Lung (tissue), 12 donors: ENCODE measurements around the gene NT5DC2. TPM values are rescaled to one million over a fixed set of nuclear protein-coding genes. Genes with fewer than 3 reads are reported as not detected.

Experiments used
- ATAC-seq: fragments of 200-7000 bp; cut with Tn5 transposase; one replicate; pipeline ENCODE4 v1.9.1; 2020; ENCODE audit warnings: moderate number of reproducible peaks; ENCODE audit not compliant: insufficient read depth, low FRiP score
- DNase-seq, 3 donors: peaks; one replicate each; pipeline ENCODE4 v3.0.0-alpha.2; 2013 to 2017
- H3K27ac ChIP-seq, 2 donors: one replicate each; pipeline ENCODE4 v1.5.1; 2013; ENCODE audit warnings: mild to moderate bottlenecking in 2 of 2, moderate library complexity in 2 of 2, control low read depth in 1 of 2, inconsistent platforms in 1 of 2, low read depth in 1 of 2, low read length in 1 of 2
- H3K27me3 ChIP-seq, 3 donors: one replicate each; pipeline ENCODE4 v1.5.1; 2013; ENCODE audit warnings: low read length in 2 of 3; ENCODE audit not compliant: control insufficient read depth in 3 of 3, insufficient read depth in 3 of 3
- H3K36me3 ChIP-seq, 4 donors: one replicate each; pipeline ENCODE4 v1.5.1; 2013; ENCODE audit warnings: low read length in 4 of 4, mild to moderate bottlenecking in 1 of 4, moderate library complexity in 1 of 4; ENCODE audit not compliant: control insufficient read depth in 4 of 4, insufficient read depth in 4 of 4
- H3K4me1 ChIP-seq, 5 donors: one replicate each; pipeline ENCODE4 v1.5.1; 2013; ENCODE audit warnings: low read length in 5 of 5, mild to moderate bottlenecking in 2 of 5, moderate library complexity in 1 of 5; ENCODE audit not compliant: control insufficient read depth in 5 of 5, insufficient read depth in 5 of 5
- H3K4me3 ChIP-seq: one replicate; pipeline ENCODE4 v1.5.1; 2013; ENCODE audit warnings: mild to moderate bottlenecking, control low read depth, moderate library complexity
- H3K9ac ChIP-seq, 2 donors: one replicate each; pipeline ENCODE4 v1.5.1; 2013; ENCODE audit warnings: low read length in 2 of 2, control low read depth in 1 of 2; ENCODE audit not compliant: insufficient read depth in 1 of 2
- H3K9me3 ChIP-seq, 4 donors: one replicate each; pipeline ENCODE4 v1.5.1; 2013; ENCODE audit warnings: low read length in 3 of 4, mild to moderate bottlenecking in 1 of 4, moderate library complexity in 1 of 4; ENCODE audit not compliant: control insufficient read depth in 4 of 4, insufficient read depth in 3 of 4
- WGBS, 2 donors: extraction: QIAGEN DNeasy Blood & Tissue Kit; methylation state at CpG; one replicate each; pipeline ENCODE4 v1.1.7; 2013; 5-methylcytosine and 5-hydroxymethylcytosine counted together
- polyA plus RNA-seq, 2 donors: library from polyadenylated mRNA; stranded (reverse); fragments of 200-250 nt; gene quantifications; one replicate each; pipeline ENCODE4 v1.2.1, GENCODE V29; 2013
- total RNA-seq, 2 donors: library from RNA; depleted of rRNA in 1 of 2; stranded (reverse); fragments of >200 nt in 1 of 2; gene quantifications; one replicate each; pipeline ENCODE4 v1.2.1, GENCODE V29; 2014 to 2021
- TF ChIP-seq, protein P1 (sequence below): IDR thresholded peaks from 2 replicates; pipeline ENCODE4 v1.5.1; 2012; ENCODE audit warnings: mild to moderate bottlenecking; ENCODE audit errors: control extremely low read depth, extremely low read depth
- donor health status: control.
- donor health status: control.
- donor health status: Bipolar disorder and iron deficiency.
- donor health status: healthy.
- donor health status: DM: yes; HTN: yes; CAD: no.

Gene NT5DC2
- total and polyA plus RNA-seq, 4 donors = 32.7 to 85.6 (median 51.2) TPM

DNA sequence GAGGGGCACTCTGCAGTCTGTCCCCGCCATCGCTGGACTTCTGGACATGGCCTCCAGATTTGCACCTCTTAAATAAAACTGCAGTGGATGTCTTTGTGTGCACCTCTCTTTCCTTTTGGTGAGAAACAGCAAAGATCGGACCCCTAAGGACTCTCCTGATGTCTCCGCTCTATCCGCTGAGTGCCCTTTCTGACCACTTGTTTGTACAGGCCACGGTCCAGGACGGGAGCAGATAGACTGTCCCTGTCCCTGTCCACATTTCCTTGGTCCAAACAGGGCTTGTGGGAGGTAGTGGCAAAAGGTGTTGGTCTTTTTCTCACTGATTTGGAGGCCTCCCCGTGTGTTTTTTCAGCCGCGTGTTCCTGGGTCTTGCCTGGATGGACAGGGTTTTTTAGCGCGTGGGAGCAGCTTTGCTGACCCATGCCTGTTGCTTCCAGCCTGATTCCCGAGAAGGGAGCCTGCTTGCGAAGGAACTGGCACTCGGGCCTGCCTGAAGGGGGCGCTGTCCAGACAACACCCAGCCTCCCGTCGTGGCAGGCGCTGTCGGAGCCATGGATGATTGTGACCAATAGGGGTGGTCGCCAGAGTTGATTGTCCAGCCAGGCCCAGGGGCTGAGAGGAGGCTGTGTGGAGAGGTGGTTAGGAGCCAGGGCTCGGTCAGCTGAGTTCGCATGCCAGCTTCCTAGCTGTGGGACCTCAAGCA, 51.7 kb downstream of the NT5DC2 start:
- H3K9ac ChIP-seq = no peak overlapping the region
- H3K4me1 ChIP-seq = peaks cover 0 to 20% (median 5%) of the 10 kb centered on the region in 5 donors
- TF ChIP-seq, protein P1, sequence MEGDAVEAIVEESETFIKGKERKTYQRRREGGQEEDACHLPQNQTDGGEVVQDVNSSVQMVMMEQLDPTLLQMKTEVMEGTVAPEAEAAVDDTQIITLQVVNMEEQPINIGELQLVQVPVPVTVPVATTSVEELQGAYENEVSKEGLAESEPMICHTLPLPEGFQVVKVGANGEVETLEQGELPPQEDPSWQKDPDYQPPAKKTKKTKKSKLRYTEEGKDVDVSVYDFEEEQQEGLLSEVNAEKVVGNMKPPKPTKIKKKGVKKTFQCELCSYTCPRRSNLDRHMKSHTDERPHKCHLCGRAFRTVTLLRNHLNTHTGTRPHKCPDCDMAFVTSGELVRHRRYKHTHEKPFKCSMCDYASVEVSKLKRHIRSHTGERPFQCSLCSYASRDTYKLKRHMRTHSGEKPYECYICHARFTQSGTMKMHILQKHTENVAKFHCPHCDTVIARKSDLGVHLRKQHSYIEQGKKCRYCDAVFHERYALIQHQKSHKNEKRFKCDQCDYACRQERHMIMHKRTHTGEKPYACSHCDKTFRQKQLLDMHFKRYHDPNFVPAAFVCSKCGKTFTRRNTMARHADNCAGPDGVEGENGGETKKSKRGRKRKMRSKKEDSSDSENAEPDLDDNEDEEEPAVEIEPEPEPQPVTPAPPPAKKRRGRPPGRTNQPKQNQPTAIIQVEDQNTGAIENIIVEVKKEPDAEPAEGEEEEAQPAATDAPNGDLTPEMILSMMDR = no peak
- H3K4me3 ChIP-seq = no peak overlapping the region
- peak in 1 of 3 donors; percentile 21 for DNase-seq
- H3K27me3 ChIP-seq = no peaks in the 10 kb centered on the region
- WGBS, 2 donors = 91 to 94% methylated on average over 23 of the region's 23 CpGs
- H3K27ac ChIP-seq = no peak overlapping the region
- ATAC-seq = no peak
- H3K9me3 ChIP-seq = no peaks in the 10 kb centered on the region
- peaks cover 25 to 80% (median 53%) of the 10 kb centered on the region in 4 donors for H3K36me3 ChIP-seq

DNA sequence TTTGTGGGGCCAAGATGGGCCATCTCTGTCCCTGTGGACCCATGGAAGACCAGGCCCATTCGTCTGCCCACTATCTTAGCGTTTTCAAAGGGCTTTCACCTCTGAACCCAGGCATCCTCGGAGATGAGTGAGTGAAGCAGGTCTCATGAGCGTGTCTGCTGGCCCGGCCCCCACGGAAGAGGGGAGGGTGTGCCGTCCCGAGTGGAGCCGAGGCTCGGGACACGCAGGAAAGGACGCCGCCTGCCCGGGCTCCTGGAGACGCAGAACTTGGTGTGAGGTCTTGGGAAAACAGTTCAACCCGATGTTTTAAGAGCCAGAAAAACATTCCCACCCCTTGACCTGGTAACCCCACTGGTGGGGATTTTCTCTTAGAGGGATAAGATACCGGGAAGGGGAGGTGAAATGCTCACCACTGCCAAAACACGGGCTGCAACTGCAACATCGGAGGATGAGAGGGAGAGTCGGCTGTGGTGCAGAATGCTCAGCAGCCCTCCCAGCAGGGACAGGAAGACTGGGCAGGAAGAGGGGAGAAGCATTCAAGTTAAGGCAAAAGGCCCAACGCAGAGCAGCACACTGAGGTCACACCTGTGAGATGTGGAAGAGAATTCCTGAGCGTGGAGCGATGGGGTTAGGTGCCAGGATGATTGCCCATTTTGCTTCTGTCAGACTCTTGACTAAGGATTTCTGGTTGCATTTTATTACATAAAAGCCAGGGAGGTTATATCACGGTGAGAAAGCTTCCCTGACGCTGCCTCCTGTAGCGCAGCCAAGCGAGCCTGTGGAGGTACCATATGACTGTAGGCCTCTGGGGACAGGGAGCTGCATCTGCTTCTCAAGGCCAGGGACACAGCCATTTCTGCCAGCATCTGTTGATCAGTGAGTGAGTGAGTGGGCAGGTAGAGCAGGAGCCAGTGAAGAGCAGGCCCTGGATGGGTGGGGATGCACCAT, 52.6 kb downstream of the NT5DC2 start:
- WGBS, 2 donors = 86 to 94% methylated on average over 27 of the region's 27 CpGs
- ATAC-seq (no peak), DNase-seq (no peak)
- Histone ChIP-seq H3K4me1 (peaks cover 0 to 20% (median 5%) of the 10 kb centered on the region in 5 donors), H3K9ac (no peak overlapping the region), H3K27ac (no peak overlapping the region), H3K9me3 (no peaks in the 10 kb centered on the region), H3K4me3 (no peak overlapping the region), H3K36me3 (peaks cover 25 to 78% (median 57%) of the 10 kb centered on the region in 4 donors), H3K27me3 (no peaks in the 10 kb centered on the region)
- TF ChIP-seq, protein P1 = no peak

DNA sequence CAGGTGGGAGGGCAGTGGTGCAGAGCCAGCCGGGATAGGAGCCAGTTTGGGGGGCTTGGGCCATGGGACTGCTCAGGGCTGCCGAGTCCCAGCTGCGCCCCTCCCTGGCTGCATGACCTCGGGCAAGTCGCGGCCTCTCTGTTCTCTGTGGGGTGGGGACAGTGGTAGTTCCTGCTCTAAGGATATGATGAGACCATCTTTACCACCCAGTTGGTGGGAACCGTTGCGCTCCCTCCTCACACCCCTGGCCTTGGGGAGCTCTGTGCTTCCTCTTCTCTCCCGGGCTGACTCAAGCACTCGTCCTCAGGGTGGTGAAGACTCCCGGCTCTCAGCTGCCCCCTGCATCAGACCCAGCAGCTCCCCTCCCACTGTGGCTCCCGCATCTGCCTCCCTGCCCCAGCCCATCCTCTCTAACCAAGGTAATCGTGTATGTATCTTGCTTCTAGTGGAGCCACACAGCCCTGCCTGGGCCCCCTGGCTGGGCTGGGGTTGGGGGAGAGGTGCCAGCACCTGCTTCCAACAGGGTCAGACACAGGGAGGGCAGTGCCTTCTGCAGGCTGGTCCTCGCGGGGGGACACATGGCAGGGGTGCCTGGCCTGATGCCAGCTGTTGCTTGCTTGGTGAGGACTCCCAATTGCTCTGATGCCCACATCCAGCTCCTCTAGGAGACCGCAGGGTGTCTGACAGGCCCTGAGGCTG, 53.6 kb downstream of the NT5DC2 start:
- Histone ChIP-seq H3K27me3 (no peaks in the 10 kb centered on the region), H3K4me1 (peaks cover 0 to 18% (median 5%) of the 10 kb centered on the region in 5 donors), H3K9ac (no peak overlapping the region), H3K36me3 (peaks cover 26 to 77% (median 60%) of the 10 kb centered on the region in 4 donors), H3K27ac (no peak overlapping the region), H3K9me3 (no peaks in the 10 kb centered on the region), H3K4me3 (no peak overlapping the region)
- TF ChIP-seq, protein P1 = no peak
- ATAC-seq (no peak), DNase-seq (no peak)
- WGBS, 2 donors = 81 to 82% methylated on average over 16 of the region's 16 CpGs
